ENCODE data around the gene NDP. TPM values are rescaled to one million over a fixed set of nuclear protein-coding genes. Genes with fewer than 3 reads are reported as not detected.

The NDP gene
- total RNA-seq, 1 experiment from 2014 or later = not detected

- H3K36me3 ChIP-seq (ENCODE audit: control insufficient read depth in 1 of 2, insufficient read depth in 2 of 2, low read length in 2 of 2) = no peaks in the 10 kb centered on the region
- CTCF ChIA-PET = no interaction called here
- no TSS peak for BruUV-seq (replicated peaks)
- no peak overlapping the region for H3K4me3 ChIP-seq (replicated peaks in 1 of 2; ENCODE audit: low read depth in 1 of 2, low read length in 2 of 2)
- RAD21 ChIA-PET (ENCODE audit: low non-redundant PET in 1 of 2, low total read pairs in 2 of 2, uncharacterized antibody in 2 of 2, unreplicated experiment in 2 of 2) = no interaction called here
- H3K27ac ChIP-seq (ENCODE audit: low read depth, low read length) = no peak overlapping the region
- no peaks in the 10 kb centered on the region for H4K20me1 ChIP-seq (ENCODE audit: insufficient read depth)
- no peaks in the 10 kb centered on the region for H3K79me2 ChIP-seq (ENCODE audit: insufficient read depth, low read length)
- H3K4me2 ChIP-seq (ENCODE audit: low read length) = no peak overlapping the region
- no peaks in the 10 kb centered on the region for H3K9me2 ChIP-seq (ENCODE audit: insufficient read depth)
- H3K9me3 ChIP-seq (ENCODE audit: control insufficient read depth in 1 of 2, insufficient read depth in 1 of 2, low read depth in 1 of 2, low read length in 2 of 2) = no peaks in the 10 kb centered on the region
- H3K27me3 ChIP-seq (ENCODE audit: insufficient read depth, low read length) = no peaks in the 10 kb centered on the region
- intact Hi-C loops (cut with micrococcal nuclease) = no loop called here
- peaks cover 0 to 10% of the 10 kb centered on the region in 2 experiments; a peak in 2 of 4 replicates for H3K4me1 ChIP-seq (ENCODE audit: control insufficient read depth in 1 of 2, insufficient read depth in 2 of 2, low read length in 2 of 2)
- TF ChIP-seq CEBPB (IDR thresholded peaks at IDR 0.05; ENCODE audit: low read depth) = no peak
- TF ChIP-seq EZH2 (IDR thresholded peaks at IDR 0.05) = no peak
- no peak for TF ChIP-seq REST (IDR thresholded peaks at IDR 0.05; ENCODE audit: low read depth)
- TF ChIP-seq ELF1 (IDR thresholded peaks at IDR 0.05; ENCODE audit: borderline replicate concordance, low read depth) = no peak
- no peak for TF ChIP-seq EZH2phosphoT487 (IDR thresholded peaks at IDR 0.05; ENCODE audit: borderline replicate concordance)
- no peak for TF ChIP-seq RAD21 (IDR thresholded peaks at IDR 0.05; ENCODE audit: low read depth)
- TF ChIP-seq ZBTB33 (IDR thresholded peaks at IDR 0.05; ENCODE audit: extremely low read depth, insufficient replicate concordance, low read length) = no peak
- TF ChIP-seq FOSL1 (IDR thresholded peaks at IDR 0.05; ENCODE audit: low read depth) = no peak
- no peak for TF ChIP-seq ZNF274 (IDR thresholded peaks at IDR 0.05; ENCODE audit: low read depth, low read length)
- TF ChIP-seq ZFX (IDR thresholded peaks at IDR 0.05) = no peak
- no peak for TF ChIP-seq POLR2AphosphoS5 (IDR thresholded peaks at IDR 0.05; ENCODE audit: low read depth, low read length)
- no peak for TF ChIP-seq SIN3A (IDR thresholded peaks at IDR 0.05; ENCODE audit: low read depth)
- no peak for TF ChIP-seq CBX3 (IDR thresholded peaks at IDR 0.05; ENCODE audit: low read depth)
- no peak for TF ChIP-seq JUND (IDR thresholded peaks at IDR 0.05)
- no peak for TF ChIP-seq SP1 (IDR thresholded peaks at IDR 0.05; ENCODE audit: low read depth)
- no peak for TF ChIP-seq SRF (IDR thresholded peaks at IDR 0.05; ENCODE audit: low read depth)
- ATAC-seq (no peak), DNase-seq (ENCODE audit: low read depth, low spot score) (no peak)
- no peak overlapping the region for H3K9ac ChIP-seq (ENCODE audit: low read length)
- POLR2A ChIA-PET = no interaction called here
- H2AFZ ChIP-seq (ENCODE audit: low read depth, low read length, poor library complexity, severe bottlenecking) = no peak overlapping the region
Observed at GRCh38 chrX:43974741-43975465, 1.7 kb upstream of the NDP start.

All from HCT116 (cell line).